Ascending aorta (tissue), 2 donors: Measurements from ENCODE around the gene SMARCC1. TPM values are rescaled to one million over a fixed set of nuclear protein-coding genes. Genes with fewer than 3 reads are reported as not detected.
"Not testable (repeated sequence)": the region's sequence is repeated elsewhere in the genome, so short reads cannot be mapped to it uniquely, and the experiment has no call there.

ENCODE experiments used
- DNase-seq, 2 donors: peaks; one replicate each; pipeline ENCODE4 v3.0.0-alpha.2; 2019; ENCODE audit warnings: low spot score in 2 of 2
- H3K27ac ChIP-seq, 2 donors: fragments of 200-600 bp; sonication (generic); one replicate each; pipeline ENCODE4 v1.5.1; 2016 to 2017; ENCODE audit warnings: mild to moderate bottlenecking in 1 of 2
- H3K27me3 ChIP-seq: fragments of 200-600 bp; sonication (generic); one replicate; pipeline ENCODE4 v1.5.1; 2017
- H3K36me3 ChIP-seq, 2 donors: fragments of 200-600 bp; sonication (generic); one replicate each; pipeline ENCODE4 v1.5.1; 2016
- H3K4me1 ChIP-seq, 2 donors: fragments of 200-600 bp; sonication (generic); one replicate each; pipeline ENCODE4 v1.5.1; 2016 to 2017; ENCODE audit warnings: mild to moderate bottlenecking in 1 of 2
- H3K4me3 ChIP-seq, 2 donors: fragments of 200-600 bp; sonication (generic); one replicate each; pipeline ENCODE4 v1.5.1; 2016 to 2017; ENCODE audit warnings: mild to moderate bottlenecking in 1 of 2
- H3K9me3 ChIP-seq, 2 donors: fragments of 200-600 bp; sonication (generic); one replicate each; pipeline ENCODE4 v1.5.1; 2016
- intact Hi-C: fragments of 100-400 bp; cut with DNase I; formaldehyde crosslinking; loops from one replicate; pipeline ENCODE4 v1.15.1; 2023
- total RNA-seq: library from RNA; depleted of rRNA; stranded (reverse); fragments of >200 nt; gene quantifications from one replicate; pipeline ENCODE4 v1.1.0, GENCODE V29; 2016
- TF ChIP-seq, protein P1 (sequence below), 3 experiments: fragments of 200-600 bp in 2 of 3; fragments of 450-650 bp in 1 of 3; sonication (generic) in 2 of 3; IDR thresholded peaks; one replicate each; pipeline ENCODE4 v1.5.1; 2016 to 2019; ENCODE audit warnings: antibody characterized with exemption in 3 of 3, mild to moderate bottlenecking in 1 of 3, moderate library complexity in 1 of 3

Gene SMARCC1
- total RNA-seq, 1 donor from 2014 or later: 24.8 TPM

DNA sequence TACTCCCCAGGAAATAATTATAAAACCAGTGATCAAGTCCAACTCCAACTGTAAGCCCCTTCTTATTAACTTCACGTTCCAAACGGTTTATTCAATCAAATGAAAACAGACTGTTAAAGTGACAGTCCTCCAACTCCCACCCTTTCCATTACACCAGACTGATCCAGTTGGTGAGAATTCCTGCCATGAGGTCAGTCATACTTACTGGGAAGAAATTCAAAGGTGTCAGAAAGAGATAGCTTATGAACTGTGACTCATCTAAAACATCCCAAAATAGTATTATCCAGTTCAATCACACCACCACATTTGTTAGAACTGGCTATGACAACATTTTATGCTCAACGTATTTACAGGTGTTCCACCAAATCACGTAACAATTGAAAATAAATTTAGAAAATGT, 19.5 kb downstream of the SMARCC1 start:
- intact Hi-C loops: no loop called here
- H3K27me3 ChIP-seq: no peaks in the 10 kb centered on the region
- peaks cover 0 to 6% of the 10 kb centered on the region in 2 donors for H3K36me3 ChIP-seq
- H3K4me1 ChIP-seq: no peaks in the 10 kb centered on the region
- H3K4me3 ChIP-seq: no peak overlapping the region
- TF ChIP-seq, protein P1, sequence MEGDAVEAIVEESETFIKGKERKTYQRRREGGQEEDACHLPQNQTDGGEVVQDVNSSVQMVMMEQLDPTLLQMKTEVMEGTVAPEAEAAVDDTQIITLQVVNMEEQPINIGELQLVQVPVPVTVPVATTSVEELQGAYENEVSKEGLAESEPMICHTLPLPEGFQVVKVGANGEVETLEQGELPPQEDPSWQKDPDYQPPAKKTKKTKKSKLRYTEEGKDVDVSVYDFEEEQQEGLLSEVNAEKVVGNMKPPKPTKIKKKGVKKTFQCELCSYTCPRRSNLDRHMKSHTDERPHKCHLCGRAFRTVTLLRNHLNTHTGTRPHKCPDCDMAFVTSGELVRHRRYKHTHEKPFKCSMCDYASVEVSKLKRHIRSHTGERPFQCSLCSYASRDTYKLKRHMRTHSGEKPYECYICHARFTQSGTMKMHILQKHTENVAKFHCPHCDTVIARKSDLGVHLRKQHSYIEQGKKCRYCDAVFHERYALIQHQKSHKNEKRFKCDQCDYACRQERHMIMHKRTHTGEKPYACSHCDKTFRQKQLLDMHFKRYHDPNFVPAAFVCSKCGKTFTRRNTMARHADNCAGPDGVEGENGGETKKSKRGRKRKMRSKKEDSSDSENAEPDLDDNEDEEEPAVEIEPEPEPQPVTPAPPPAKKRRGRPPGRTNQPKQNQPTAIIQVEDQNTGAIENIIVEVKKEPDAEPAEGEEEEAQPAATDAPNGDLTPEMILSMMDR (IDR thresholded peaks at IDR 0.05): no peak
- H3K9me3 ChIP-seq: no peaks in the 10 kb centered on the region
- peak overlapping the region in 1 of 2 donors; percentile 19 for H3K27ac ChIP-seq
- no peak for DNase-seq

DNA sequence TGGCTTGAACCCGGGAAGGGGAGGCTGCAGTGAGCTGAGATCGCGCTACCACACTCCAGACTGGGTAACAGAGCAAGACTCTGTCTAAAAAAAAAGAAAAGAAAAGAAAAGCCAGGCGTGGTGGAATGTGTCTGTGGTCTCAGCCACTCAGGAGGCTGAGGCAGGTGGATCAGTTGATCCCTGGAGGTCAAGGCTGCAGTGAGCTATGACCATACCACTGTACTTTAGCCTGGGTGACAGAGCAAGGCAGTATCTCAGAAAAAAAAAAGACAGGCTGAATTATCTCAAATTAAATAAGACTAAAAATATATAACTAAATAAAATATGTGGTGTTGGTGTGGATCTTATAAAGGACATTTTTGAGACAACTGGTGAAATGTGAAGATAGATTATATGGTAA, 20.6 kb downstream of the SMARCC1 start:
- Histone ChIP-seq H3K27ac (no peak overlapping the region), H3K36me3 (peaks cover 0 to 10% of the 10 kb centered on the region in 2 donors), H3K4me3 (no peak overlapping the region), H3K27me3 (no peaks in the 10 kb centered on the region), H3K4me1 (no peaks in the 10 kb centered on the region), H3K9me3 (no peaks in the 10 kb centered on the region)
- no peak for DNase-seq
- TF ChIP-seq, protein P1 (IDR thresholded peaks at IDR 0.05): no peak
- intact Hi-C loops: no loop called here

DNA sequence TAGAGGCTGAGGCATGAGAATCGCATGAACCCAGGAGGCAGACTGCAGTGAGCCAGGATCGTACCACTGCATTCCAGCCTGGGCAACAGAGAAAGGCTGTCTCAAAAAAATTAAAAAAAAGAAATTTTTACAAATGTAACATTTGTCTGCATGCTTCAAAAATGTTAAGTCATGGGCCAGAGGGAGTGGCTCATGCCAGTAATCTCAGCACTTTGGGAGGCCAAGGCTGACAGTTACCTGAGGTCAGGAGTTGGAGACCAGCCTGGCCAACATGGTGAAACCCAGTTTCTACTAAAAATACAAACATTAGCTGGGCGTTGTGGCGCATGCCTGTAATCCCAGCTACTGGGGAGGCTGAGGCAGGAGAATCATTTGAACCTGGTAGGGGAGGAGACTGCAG, 21.5 kb downstream of the SMARCC1 start:
- H3K9me3 ChIP-seq, H3K27me3 ChIP-seq, H3K4me3 ChIP-seq, intact Hi-C loops, H3K4me1 ChIP-seq, H3K27ac ChIP-seq, DNase-seq: not testable (repeated sequence)
- H3K36me3 ChIP-seq: peaks cover 0 to 10% of the 10 kb centered on the region in 2 donors

- intact Hi-C loops: no loop called here
- TF ChIP-seq, protein P1 (IDR thresholded peaks at IDR 0.05): no peak
- H3K27ac ChIP-seq: no peak overlapping the region
- no peaks in the 10 kb centered on the region for H3K27me3 ChIP-seq
- H3K4me1 ChIP-seq: no peaks in the 10 kb centered on the region
- H3K9me3 ChIP-seq: no peaks in the 10 kb centered on the region
- no peak for DNase-seq
- no peak overlapping the region for H3K4me3 ChIP-seq
- peaks cover 0 to 10% of the 10 kb centered on the region in 2 donors for H3K36me3 ChIP-seq
Observed at GRCh38 chr3:47758261-47759025, 23.2 kb downstream of the SMARCC1 start.

- intact Hi-C loops: no loop called here
- no peaks in the 10 kb centered on the region for H3K27me3 ChIP-seq
- no peak overlapping the region for H3K27ac ChIP-seq
- H3K4me3 ChIP-seq: no peak overlapping the region
- no peaks in the 10 kb centered on the region for H3K4me1 ChIP-seq
- DNase-seq: no peak
- TF ChIP-seq, protein P1 (IDR thresholded peaks at IDR 0.05): no peak
- no peaks in the 10 kb centered on the region for H3K9me3 ChIP-seq
- peaks cover 0 to 10% of the 10 kb centered on the region in 2 donors for H3K36me3 ChIP-seq
Observed at GRCh38 chr3:47752716-47753115, 29.0 kb downstream of the SMARCC1 start.

GRCh38 chr3:47750811-47751354, 30.8 kb downstream of the SMARCC1 start:
- H3K27me3 ChIP-seq, H3K27ac ChIP-seq, H3K4me3 ChIP-seq, H3K36me3 ChIP-seq, DNase-seq, intact Hi-C loops, H3K4me1 ChIP-seq, H3K9me3 ChIP-seq: not testable (repeated sequence)
